ENCODE data around the gene GINM1.

GRCh38 chr6:149593408-149593807, 27.2 kb downstream of the GINM1 start:
- TF ChIP-seq CTCF (IDR thresholded peaks at IDR 0.05) = no peak
- no peak for TF ChIP-seq POLR2A (IDR thresholded peaks at IDR 0.05)
